Spleen (tissue), 11 donors: ENCODE results near the gene NUP160. TPM values are rescaled to one million over a fixed set of nuclear protein-coding genes. Genes with fewer than 3 reads are reported as not detected.

Experiments
- DNase-seq: peaks from one replicate; pipeline ENCODE4 v3.0.0-alpha.2; 2020
- H3K27ac ChIP-seq, 8 donors: fragments of 200-600 bp; sonication (generic) in 7 of 8; 1 replicate in 4 of 8; 2 replicates in 4 of 8; pipeline versions ENCODE4 v1.5.0 to v1.8.0; 2016 to 2021; ENCODE audit warnings: inconsistent platforms in 4 of 8, mild to moderate bottlenecking in 4 of 8, moderate library complexity in 1 of 8
- H3K27me3 ChIP-seq, 7 donors: fragments of 200-600 bp; sonication (generic) in 6 of 7; replicated peaks in 1 of 7; 1 replicate in 4 of 7; 2 replicates in 3 of 7; pipeline versions ENCODE4 v1.5.0 to v1.8.0; 2016 to 2021; ENCODE audit warnings: inconsistent platforms in 3 of 7, mild to moderate bottlenecking in 1 of 7
- H3K36me3 ChIP-seq, 6 donors: fragments of 200-600 bp; sonication (generic) in 5 of 6; 1 replicate in 4 of 6; 2 replicates in 2 of 6; pipeline versions ENCODE4 v1.5.0 to v1.8.0; 2016 to 2021; ENCODE audit warnings: inconsistent platforms in 2 of 6
- H3K4me1 ChIP-seq, 6 donors: fragments of 200-600 bp; sonication (generic) in 5 of 6; 1 replicate in 3 of 6; 2 replicates in 3 of 6; pipeline versions ENCODE4 v1.5.0 to v1.8.0; 2016 to 2021; ENCODE audit warnings: inconsistent platforms in 3 of 6
- H3K4me3 ChIP-seq, 8 donors: fragments of 200-600 bp; sonication (generic) in 7 of 8; 1 replicate in 4 of 8; 2 replicates in 4 of 8; pipeline versions ENCODE4 v1.5.0 to v1.8.0; 2016 to 2021; ENCODE audit warnings: inconsistent platforms in 4 of 8, mild to moderate bottlenecking in 4 of 8, moderate library complexity in 2 of 8
- H3K9me3 ChIP-seq, 8 donors: fragments of 200-600 bp; sonication (generic) in 7 of 8; 1 replicate in 4 of 8; 2 replicates in 4 of 8; pipeline versions ENCODE4 v1.5.0 to v1.8.0; 2016 to 2021; ENCODE audit warnings: inconsistent platforms in 4 of 8
- CTCF ChIP-seq, 11 experiments: fragments of 200-600 bp in 7 of 11; fragments of 450-650 bp in 4 of 11; sonication (generic) in 4 of 11; IDR thresholded peaks in 8 of 11; conservative IDR thresholded peaks in 3 of 11; 1 replicate in 7 of 11; 2 replicates in 4 of 11; pipeline versions ENCODE4 v1.4.0 to v1.8.0; 2016 to 2021; ENCODE audit warnings: antibody characterized with exemption in 11 of 11, inconsistent platforms in 4 of 11, mild to moderate bottlenecking in 1 of 11
- POLR2A ChIP-seq, 3 donors: fragments of 450-650 bp; IDR thresholded peaks; one replicate each; pipeline ENCODE4 v1.5.1; 2017; ENCODE audit warnings: antibody characterized with exemption in 3 of 3, mild to moderate bottlenecking in 1 of 3
- POLR2AphosphoS5 ChIP-seq, 3 donors: sonication (generic); formaldehyde crosslinking; IDR thresholded peaks; one replicate each; pipeline ENCODE4 v1.5.1; 2017; ENCODE audit warnings: antibody characterized with exemption in 3 of 3
- WGBS, 5 donors: extraction: QIAGEN DNeasy Blood & Tissue Kit in 3 of 5; methylation state at CpG; one replicate each; pipeline versions ENCODE4 v1.1.5 to v1.1.7; 2013 to 2018; 5-methylcytosine and 5-hydroxymethylcytosine counted together
- intact Hi-C: fragments of 100-400 bp; cut with DNase I; formaldehyde crosslinking; loops from one replicate; pipeline ENCODE4 v1.15.0; 2023; ENCODE audit warnings: low total_unique reads
- polyA plus RNA-seq, 3 donors: library from polyadenylated mRNA; stranded (reverse); fragments of 200-250 nt; gene quantifications; one replicate each; pipeline ENCODE4 v1.2.1, GENCODE V29; 2013
- total RNA-seq, 7 donors: library from RNA; depleted of rRNA in 3 of 7; stranded (reverse); fragments of >200 nt in 3 of 7; fragmentation: NEBNext Ultra II Directional in 4 of 7; extraction: Animal tissue kit (Norgen Biotek cat#: 25700) in 4 of 7; gene quantifications; one replicate each; pipeline versions ENCODE4 v1.1.0 to v1.2.1, GENCODE V29; 2016 to 2021
- donor health status: healthy with polysubstance abuse.
- donor health status: DM: no; HTN: no; CAD: no; lungs with moderate emphysema.
- donor health status: DM: no; HTN: no; CAD: no.
- donor health status: Bipolar disorder and iron deficiency.
- donor health status: healthy.
- donor health status: DM: no; HTN: no; CAD: no.
- donor health status: DM: yes; HTN: yes; CAD: no.

Gene NUP160
- total and polyA plus RNA-seq, 10 donors: 16.0 to 54.8 (median 41.2) TPM

- peaks cover 3 to 100% (median 92%) of the 10 kb centered on the region in 6 donors for H3K36me3 ChIP-seq
These were observed 61.8 kb downstream of the NUP160 start for GRCh38 chr11:47786373-47786772.

GRCh38 chr11:47784785-47785381 is 63.3 kb downstream of the NUP160 start:
- Histone ChIP-seq H3K27ac (no peak overlapping the region), H3K36me3 (peaks cover 3 to 100% (median 92%) of the 10 kb centered on the region in 6 donors), H3K27me3 (no peaks in the 10 kb centered on the region), H3K9me3 (no peaks in the 10 kb centered on the region), H3K4me1 (no peaks in the 10 kb centered on the region), H3K4me3 (no peak overlapping the region)
- WGBS, 5 donors: 86 to 96% (median 93%) methylated on average over 4 of the region's 4 CpGs
- intact Hi-C loops: no loop called here
- TF ChIP-seq CTCF (IDR thresholded peaks at IDR 0.05 in 8 of 11, conservative IDR thresholded peaks at IDR 0.05 in 3 of 11) (no peak), POLR2AphosphoS5 (IDR thresholded peaks at IDR 0.05) (no peak), POLR2A (IDR thresholded peaks at IDR 0.05) (no peak)
- DNase-seq: no peak

More at GRCh38 chr11:47786373-47786772, 61.8 kb downstream of the NUP160 start:
- Histone ChIP-seq H3K9me3 (no peaks in the 10 kb centered on the region), H3K4me3 (no peak overlapping the region), H3K27me3 (no peaks in the 10 kb centered on the region), H3K4me1 (no peaks in the 10 kb centered on the region), H3K27ac (no peak overlapping the region)
- intact Hi-C loops: no loop called here
- TF ChIP-seq POLR2AphosphoS5 (IDR thresholded peaks at IDR 0.05) (no peak), POLR2A (IDR thresholded peaks at IDR 0.05) (no peak), CTCF (IDR thresholded peaks at IDR 0.05 in 8 of 11, conservative IDR thresholded peaks at IDR 0.05 in 3 of 11) (no peak)
- no peak for DNase-seq
- 82 to 89% (median 86%) methylated on average over 2 of the region's 2 CpGs for WGBS, 5 donors

- no peaks in the 10 kb centered on the region for H3K9me3 ChIP-seq
- H3K27ac ChIP-seq: no peak overlapping the region
- intact Hi-C loops: no loop called here
- no peak overlapping the region for H3K4me3 ChIP-seq
- H3K4me1 ChIP-seq: no peaks in the 10 kb centered on the region
- DNase-seq: no peak
- H3K27me3 ChIP-seq: no peaks in the 10 kb centered on the region
- 87 to 97% (median 92%) methylated on average over 2 of the region's 2 CpGs for WGBS, 5 donors
- peaks cover 6 to 100% (median 97%) of the 10 kb centered on the region in 6 donors for H3K36me3 ChIP-seq
- no peak for TF ChIP-seq CTCF (IDR thresholded peaks at IDR 0.05 in 8 of 11, conservative IDR thresholded peaks at IDR 0.05 in 3 of 11)
- no peak for TF ChIP-seq POLR2A (IDR thresholded peaks at IDR 0.05)
These were observed 65.0 kb downstream of the NUP160 start for GRCh38 chr11:47783087-47783610.

- Histone ChIP-seq H3K9me3 (no peaks in the 10 kb centered on the region), H3K27me3 (no peaks in the 10 kb centered on the region), H3K27ac (no peak overlapping the region), H3K36me3 (peaks cover 2 to 96% (median 82%) of the 10 kb centered on the region in 6 donors), H3K4me3 (no peak overlapping the region), H3K4me1 (no peaks in the 10 kb centered on the region)
- intact Hi-C loops: no loop called here
- no peak for TF ChIP-seq POLR2AphosphoS5 (IDR thresholded peaks at IDR 0.05)
- no peak for TF ChIP-seq POLR2A (IDR thresholded peaks at IDR 0.05)
- no peak for DNase-seq
- WGBS, 5 donors: 90 to 99% (median 95%) methylated on average over 7 of the region's 7 CpGs
These were observed 69.2 kb downstream of the NUP160 start for GRCh38 chr11:47778878-47779483.
